ENCODE measurements around the gene RBM20.

GRCh38 chr10:110851020-110851612 is 207.0 kb downstream of the RBM20 start:
- TF ChIP-seq GATA3 (IDR thresholded peaks at IDR 0.05; ENCODE audit: low read depth, low read length), result no peak
- TF ChIP-seq GATA2 (IDR thresholded peaks at IDR 0.05; ENCODE audit: low read depth, low read length), result no peak
